ENCODE results near the gene FUZ. TPM values are rescaled to one million over a fixed set of nuclear protein-coding genes. Genes with fewer than 3 reads are reported as not detected.

Gene FUZ
- total RNA-seq, 2 experiments from 2014 or later: 15.6 to 18.8 TPM

GRCh38 chr19:49809941-49810389 lies 3.1 kb downstream of the FUZ start:
- Mint-ChIP-seq H3K27me3 (no peaks in the 10 kb centered on the region), H3K36me3 (ENCODE audit: low read depth) (peaks cover 7% of the 10 kb centered on the region), H3K27ac (no peak overlapping the region), H3K4me1 (peaks cover 29% of the 10 kb centered on the region), H3K9me3 (ENCODE audit: low read depth) (no peaks in the 10 kb centered on the region), H3K4me3 (peak overlapping the region; percentile 78)
- DNase-seq (no peak), ATAC-seq (no peak)
- CTCF ChIA-PET: no interaction called here
- intact Hi-C loops (cut with DNase I, micrococcal nuclease): loop anchor here (1.0 to 5.0 kb wide), 3 partner anchors 93 to 313 kb away; partner anchors contain the start of gene RPS11 (in 1 of the 2)
- POLR2A ChIA-PET: no interaction called here

GRCh38 chr19:49809160-49809940 lies 3.7 kb downstream of the FUZ start:
- Mint-ChIP-seq H3K27me3 (no peaks in the 10 kb centered on the region), H3K9me3 (ENCODE audit: low read depth) (no peaks in the 10 kb centered on the region), H3K4me3 (peak overlapping the region; percentile 78), H3K36me3 (ENCODE audit: low read depth) (peaks cover 7% of the 10 kb centered on the region), H3K4me1 (peaks cover 27% of the 10 kb centered on the region), H3K27ac (peak overlapping the region; percentile 73)
- POLR2A ChIA-PET: interaction anchor here (0.6 to 0.8 kb wide), 2 partner anchors 9 to 480 kb away, joined by 3 read pairs; no protein-coding TSS in a partner anchor
- CTCF ChIA-PET: interaction anchor here (0.6 kb wide), 3 partner anchors 79 to 174 kb away, joined by 3 to 4 read pairs (median 3); no protein-coding TSS in a partner anchor
- ATAC-seq (peak; percentile 43), DNase-seq (peak; percentile 63)
- intact Hi-C loops (cut with DNase I, micrococcal nuclease): loop anchor here in 1 of 2 experiments (1.0 to 5.0 kb wide), 2 partner anchors 92 to 173 kb away; no protein-coding TSS in a partner anchor

- Mint-ChIP-seq H3K36me3 (ENCODE audit: low read depth) (peaks cover 7% of the 10 kb centered on the region), H3K9me3 (ENCODE audit: low read depth) (no peaks in the 10 kb centered on the region), H3K27me3 (no peaks in the 10 kb centered on the region), H3K4me1 (peaks cover 22% of the 10 kb centered on the region), H3K27ac (peak overlapping the region; percentile 73), H3K4me3 (peak overlapping the region; percentile 78)
- intact Hi-C loops (cut with DNase I, micrococcal nuclease): loop anchor here in 1 of 2 experiments (1.0 to 5.0 kb wide), 3 partner anchors 42 to 174 kb away; no protein-coding TSS in a partner anchor
- ChIA-PET CTCF (interaction anchor here (0.6 kb wide), 2 partner anchors 168 to 175 kb away, joined by 3 to 4 read pairs; no protein-coding TSS in a partner anchor), POLR2A (interaction anchor here (0.6 to 0.8 kb wide), 2 partner anchors 10 to 480 kb away, joined by 3 read pairs; no protein-coding TSS in a partner anchor)
- peak; percentile 95 for DNase-seq
- peak; percentile 52 for ATAC-seq
Observed at GRCh38 chr19:49808711-49809159, 4.4 kb downstream of the FUZ start.

- H3K4me1 Mint-ChIP-seq: peaks cover 20% of the 10 kb centered on the region
- intact Hi-C loops (cut with DNase I, micrococcal nuclease): loop anchor here in 1 of 2 experiments (1.0 to 5.0 kb wide), 2 partner anchors 42 to 174 kb away; no protein-coding TSS in a partner anchor
- DNase-seq (no peak), ATAC-seq (no peak)
- H3K4me3 Mint-ChIP-seq: peak overlapping the region; percentile 23
- no peaks in the 10 kb centered on the region for H3K27me3 Mint-ChIP-seq
- peaks cover 14% of the 10 kb centered on the region for H3K36me3 Mint-ChIP-seq (ENCODE audit: low read depth)
- ChIA-PET CTCF (interaction anchor here (0.6 kb wide), 1 partner anchor 168 kb away, joined by 3 read pairs; no protein-coding TSS in a partner anchor), POLR2A (no interaction called here)
- no peaks in the 10 kb centered on the region for H3K9me3 Mint-ChIP-seq (ENCODE audit: low read depth)
- peak overlapping the region; percentile 8 for H3K27ac Mint-ChIP-seq
Observed at GRCh38 chr19:49807904-49808675, 5.0 kb downstream of the FUZ start.

- Mint-ChIP-seq H3K4me3 (no peak overlapping the region), H3K27ac (peak overlapping the region; percentile 56), H3K4me1 (peaks cover 15% of the 10 kb centered on the region), H3K36me3 (ENCODE audit: low read depth) (peaks cover 17% of the 10 kb centered on the region), H3K27me3 (no peaks in the 10 kb centered on the region), H3K9me3 (ENCODE audit: low read depth) (no peaks in the 10 kb centered on the region)
- ATAC-seq (no peak), DNase-seq (no peak)
- CTCF ChIA-PET: interaction anchor here (0.6 kb wide), 1 partner anchor 126 kb away, joined by 5 read pairs; no protein-coding TSS in a partner anchor
- intact Hi-C loops (cut with DNase I, micrococcal nuclease): loop anchor here in 1 of 2 experiments (5.0 kb wide), 1 partner anchor 175 kb away; no protein-coding TSS in a partner anchor
- POLR2A ChIA-PET: no interaction called here
Observed at GRCh38 chr19:49807058-49807903, 5.8 kb downstream of the FUZ start.

- Mint-ChIP-seq H3K9me3 (ENCODE audit: low read depth) (no peaks in the 10 kb centered on the region), H3K36me3 (ENCODE audit: low read depth) (peaks cover 17% of the 10 kb centered on the region)
Observed at GRCh38 chr19:49806620-49806959, 6.5 kb downstream of the FUZ start.

GRCh38 chr19:49805822-49806619 lies 7.1 kb downstream of the FUZ start:
- ATAC-seq: no peak
- H3K4me1 Mint-ChIP-seq: peaks cover 12% of the 10 kb centered on the region
- H3K4me3 Mint-ChIP-seq: no peak overlapping the region
- no peak for DNase-seq
- no peak overlapping the region for H3K27ac Mint-ChIP-seq
- intact Hi-C loops (cut with DNase I, micrococcal nuclease): loop anchor here in 1 of 2 experiments (5.0 kb wide), 1 partner anchor 176 kb away; no protein-coding TSS in a partner anchor
- H3K27me3 Mint-ChIP-seq: no peaks in the 10 kb centered on the region
- H3K36me3 Mint-ChIP-seq (ENCODE audit: low read depth): peaks cover 19% of the 10 kb centered on the region
- POLR2A ChIA-PET: no interaction called here
- H3K9me3 Mint-ChIP-seq (ENCODE audit: low read depth): no peaks in the 10 kb centered on the region
- CTCF ChIA-PET: no interaction called here

More at GRCh38 chr19:49806620-49806959, 6.5 kb downstream of the FUZ start:
- intact Hi-C loops (cut with DNase I, micrococcal nuclease): loop anchor here in 1 of 2 experiments (5.0 kb wide), 1 partner anchor 176 kb away; no protein-coding TSS in a partner anchor
- DNase-seq: no peak
- Mint-ChIP-seq H3K27ac (no peak overlapping the region), H3K4me3 (no peak overlapping the region), H3K4me1 (peaks cover 12% of the 10 kb centered on the region), H3K27me3 (no peaks in the 10 kb centered on the region)
- ATAC-seq: no peak
- ChIA-PET POLR2A (no interaction called here), CTCF (no interaction called here)

GRCh38 chr19:49803529-49803856 lies 9.6 kb downstream of the FUZ start:
- intact Hi-C loops (cut with DNase I, micrococcal nuclease): no loop called here
- Mint-ChIP-seq H3K27me3 (no peaks in the 10 kb centered on the region), H3K9me3 (ENCODE audit: low read depth) (no peaks in the 10 kb centered on the region), H3K4me1 (peaks cover under 1% of the 10 kb centered on the region), H3K36me3 (ENCODE audit: low read depth) (peaks cover 28% of the 10 kb centered on the region), H3K27ac (no peak overlapping the region), H3K4me3 (no peak overlapping the region)
- ATAC-seq (no peak), DNase-seq (no peak)
- ChIA-PET CTCF (no interaction called here), POLR2A (no interaction called here)

- H3K9me3 Mint-ChIP-seq (ENCODE audit: low read depth): no peaks in the 10 kb centered on the region
Observed at GRCh38 chr19:49802836-49803528, 10.1 kb downstream of the FUZ start.

More at GRCh38 chr19:49802836-49803528, 10.1 kb downstream of the FUZ start:
- ATAC-seq: no peak
- Mint-ChIP-seq H3K4me1 (no peaks in the 10 kb centered on the region), H3K36me3 (ENCODE audit: low read depth) (peaks cover 28% of the 10 kb centered on the region), H3K4me3 (no peak overlapping the region), H3K27ac (no peak overlapping the region), H3K27me3 (no peaks in the 10 kb centered on the region)
- ChIA-PET CTCF (no interaction called here), POLR2A (no interaction called here)
- intact Hi-C loops (cut with DNase I, micrococcal nuclease): no loop called here
- no peak for DNase-seq

Measured in activated CD4-positive, alpha-beta T cell treated with anti-CD3 and anti-CD28 coated beads for 36 hours (primary cell).